Measurements from ENCODE around the gene ARSB.
"Not testable (repeated sequence)": the region's sequence is repeated elsewhere in the genome, so short reads cannot be mapped to it uniquely, and the experiment has no call there.

The ARSB gene

GRCh38 chr5:78956901-78957300, 28.2 kb downstream of the ARSB start:
- DNase-seq (ENCODE audit: low read depth in 3 of 3, low spot score in 1 of 3), result no peak

- DNase-seq (ENCODE audit: low read depth in 3 of 3, low spot score in 1 of 3), result no peak
Measured at GRCh38 chr5:78953092-78953800, 31.9 kb downstream of the ARSB start.

- no peak for DNase-seq (ENCODE audit: low read depth in 3 of 3, low spot score in 1 of 3)
Measured at GRCh38 chr5:78930721-78931120, 54.4 kb downstream of the ARSB start.

- no peak for DNase-seq (ENCODE audit: low read depth in 3 of 3, low spot score in 1 of 3)
Measured at GRCh38 chr5:78929833-78930232, 55.3 kb downstream of the ARSB start.

- no peak for DNase-seq (ENCODE audit: low read depth in 3 of 3, low spot score in 1 of 3)
Measured at GRCh38 chr5:78927657-78928282, 57.3 kb downstream of the ARSB start.

- DNase-seq (ENCODE audit: low read depth in 3 of 3, low spot score in 1 of 3), result no peak
Measured at GRCh38 chr5:78926252-78926651, 58.9 kb downstream of the ARSB start.

GRCh38 chr5:78925129-78925876, 59.8 kb downstream of the ARSB start:
- DNase-seq (ENCODE audit: low read depth in 3 of 3, low spot score in 1 of 3), result no peak

GRCh38 chr5:78923622-78923970, 61.5 kb downstream of the ARSB start:
- DNase-seq (ENCODE audit: low read depth in 3 of 3, low spot score in 1 of 3), result no peak

- DNase-seq (ENCODE audit: low read depth in 3 of 3, low spot score in 1 of 3), result no peak
Measured at GRCh38 chr5:78922879-78923621, 62.1 kb downstream of the ARSB start.

- no peak for DNase-seq (ENCODE audit: low read depth in 3 of 3, low spot score in 1 of 3)
Measured at GRCh38 chr5:78920604-78921003, 64.5 kb downstream of the ARSB start.

GRCh38 chr5:78919796-78920195, 65.3 kb downstream of the ARSB start:
- DNase-seq (ENCODE audit: low read depth in 3 of 3, low spot score in 1 of 3), result no peak

GRCh38 chr5:78916044-78916443, 69.1 kb downstream of the ARSB start:
- no peak for DNase-seq (ENCODE audit: low read depth in 3 of 3, low spot score in 1 of 3)

GRCh38 chr5:78915170-78915569, 69.9 kb downstream of the ARSB start:
- DNase-seq (ENCODE audit: low read depth in 3 of 3, low spot score in 1 of 3), result no peak

- no peak for DNase-seq (ENCODE audit: low read depth in 3 of 3, low spot score in 1 of 3)
Measured at GRCh38 chr5:78912811-78913210, 72.3 kb downstream of the ARSB start.

- no peak for DNase-seq (ENCODE audit: low read depth in 3 of 3, low spot score in 1 of 3)
Measured at GRCh38 chr5:78912085-78912771, 72.9 kb downstream of the ARSB start.

- not testable (repeated sequence) for DNase-seq (ENCODE audit: low read depth in 3 of 3, low spot score in 1 of 3)
Measured at GRCh38 chr5:78909224-78909983, 75.7 kb downstream of the ARSB start.

GRCh38 chr5:78908173-78909061, 76.7 kb downstream of the ARSB start:
- DNase-seq (ENCODE audit: low read depth in 3 of 3, low spot score in 1 of 3), result no peak

GRCh38 chr5:78907255-78907891, 77.7 kb downstream of the ARSB start:
- no peak for DNase-seq (ENCODE audit: low read depth in 3 of 3, low spot score in 1 of 3)
